A549 (cell line): Measurements from ENCODE around the gene HELZ2.

Experiments used
- BHLHE40 ChIP-seq: IDR thresholded peaks from 2 replicates; pipeline ENCODE4 v1.6.1; 2012; ENCODE audit warnings: low read depth, low read length, inconsistent platforms
- CHD2 ChIP-seq: fragments of 150-350 bp; IDR thresholded peaks from 2 replicates; pipeline ENCODE4 v1.6.1; 2014; ENCODE audit warnings: low read length; ENCODE audit not compliant: partially characterized antibody
- CTCF ChIP-seq: fragments of >200 bp; sonication (Bioruptor Twin); formaldehyde crosslinking; IDR thresholded peaks from 3 replicates; pipeline ENCODE4 v1.5.1; 2016
- EP300 ChIP-seq, 2 experiments: fragments of >200 bp; sonication (Bioruptor Twin); formaldehyde crosslinking; IDR thresholded peaks; 2 replicates in 1 of 2; 3 replicates in 1 of 2; pipeline ENCODE4 v1.6.1; 2016 to 2017
- JUN ChIP-seq, 2 experiments: fragments of >200 bp; sonication (Bioruptor Twin); formaldehyde crosslinking; IDR thresholded peaks; 2 replicates in 1 of 2; 3 replicates in 1 of 2; pipeline ENCODE4 v1.6.1; 2016 to 2017
- MAX ChIP-seq: IDR thresholded peaks from 2 replicates; pipeline ENCODE4 v1.6.1; 2012
- MAZ ChIP-seq: fragments of 150-350 bp; IDR thresholded peaks from 2 replicates; pipeline ENCODE4 v1.6.1; 2014; ENCODE audit warnings: antibody characterized with exemption, low read depth, low read length, borderline replicate concordance
- NPAS2 ChIP-seq: fragments of 250-450 bp; sonication (Bioruptor Pico); IDR thresholded peaks from 2 replicates; pipeline ENCODE4 v1.8.0; 2022; ENCODE audit warnings: mild to moderate bottlenecking, moderate library complexity, borderline replicate concordance
- POLR2A ChIP-seq: IDR thresholded peaks from 2 replicates; pipeline ENCODE4 v1.6.1; 2012; ENCODE audit warnings: mild to moderate bottlenecking, low read length
- POLR2AphosphoS2 ChIP-seq: conservative IDR thresholded peaks from 2 replicates; pipeline ENCODE4 v1.6.1; 2012; ENCODE audit warnings: low read length, improper control_type of control experiment, inconsistent platforms
- RNF2 ChIP-seq: fragments of 200-600 bp; sonication (generic); IDR thresholded peaks from 2 replicates; pipeline ENCODE4 v1.6.1; 2016; ENCODE audit warnings: low read depth, mild to moderate bottlenecking, antibody characterized with exemption, moderate library complexity, borderline replicate concordance

GRCh38 chr20:63619086-63619485 lies 45.0 kb upstream of the HELZ2 start:
- no peak for TF ChIP-seq CHD2
- no peak for TF ChIP-seq BHLHE40
- TF ChIP-seq POLR2A, result no peak
- no peak for TF ChIP-seq JUN (IDR thresholded peaks at IDR 0.05)
- TF ChIP-seq MAX, result no peak
- no peak for TF ChIP-seq CTCF
- TF ChIP-seq POLR2AphosphoS2, result no peak
- TF ChIP-seq RNF2, result no peak
- TF ChIP-seq MAZ, result no peak
- TF ChIP-seq EP300 (IDR thresholded peaks at IDR 0.05), result no peak
- no peak for TF ChIP-seq NPAS2 (CRISPR knock-in tag)
